ENCODE data around the gene DYNLT1. TPM values are rescaled to one million over a fixed set of nuclear protein-coding genes. Genes with fewer than 3 reads are reported as not detected.
"Not testable (repeated sequence)": the region's sequence is repeated elsewhere in the genome, so short reads cannot be mapped to it uniquely, and the experiment has no call there.

The DYNLT1 gene
- total RNA-seq, 2 donors from 2014 or later, result 87.2 to 107 TPM

DNA sequence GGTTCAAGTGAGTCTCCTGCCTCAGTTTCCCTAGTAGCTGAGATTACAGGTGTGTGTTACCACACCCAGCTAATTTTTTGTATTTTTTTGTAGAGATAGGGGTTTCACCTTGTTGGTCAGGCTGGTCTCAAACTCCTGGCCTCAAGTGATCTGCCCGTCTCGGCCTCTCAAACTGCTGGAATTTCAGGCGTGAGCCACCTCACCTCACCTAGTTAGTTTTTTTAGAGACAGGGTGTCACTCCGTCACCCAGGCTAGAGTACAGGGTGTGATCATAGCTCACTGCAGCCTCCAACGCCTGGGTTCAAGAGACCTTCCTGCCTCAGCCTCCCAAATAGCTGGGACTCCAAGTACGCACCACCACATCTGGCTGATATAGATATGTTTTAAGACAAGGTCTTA is 28.2 kb upstream of the DYNLT1 start:
- Mint-ChIP-seq H3K27me3 (no peaks in the 10 kb centered on the region), H3K4me1 (peaks cover 7% of the 10 kb centered on the region), H3K4me3 (no peak overlapping the region), H3K36me3 (ENCODE audit: low read depth) (peaks cover 15% of the 10 kb centered on the region), H3K27ac (no peak overlapping the region)
- no peak for DNase-seq
- H3K9me3 ChIP-seq (ENCODE audit: control insufficient read depth, low read length, poor library complexity, severe bottlenecking), result no peaks in the 10 kb centered on the region
- ATAC-seq, result no peak

DNA sequence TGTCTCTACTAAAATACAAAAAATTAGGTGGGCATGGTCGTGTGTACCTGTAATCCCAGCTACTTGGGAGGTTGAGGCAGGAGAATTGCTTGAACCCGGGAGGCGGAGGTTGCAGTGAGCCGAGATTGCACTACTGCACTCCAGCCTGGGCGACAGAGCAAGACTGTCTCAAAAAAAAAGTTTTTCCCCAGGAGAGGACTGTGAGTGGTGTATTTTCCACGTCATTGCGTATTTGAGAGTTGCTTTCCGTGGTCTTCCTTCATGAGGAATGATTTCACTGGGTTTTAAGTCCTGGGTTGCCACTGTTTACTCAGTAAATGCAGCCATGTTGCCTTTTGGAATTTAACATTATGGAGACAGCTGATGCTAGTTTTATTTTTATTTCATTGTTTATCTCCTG is 27.6 kb upstream of the DYNLT1 start:
- not testable (repeated sequence) for DNase-seq; H3K27me3 Mint-ChIP-seq; H3K9me3 ChIP-seq (ENCODE audit: control insufficient read depth, low read length, poor library complexity, severe bottlenecking); H3K4me1 Mint-ChIP-seq; H3K27ac Mint-ChIP-seq; ATAC-seq; H3K4me3 Mint-ChIP-seq
- peaks cover 15% of the 10 kb centered on the region for H3K36me3 Mint-ChIP-seq (ENCODE audit: low read depth)

DNA sequence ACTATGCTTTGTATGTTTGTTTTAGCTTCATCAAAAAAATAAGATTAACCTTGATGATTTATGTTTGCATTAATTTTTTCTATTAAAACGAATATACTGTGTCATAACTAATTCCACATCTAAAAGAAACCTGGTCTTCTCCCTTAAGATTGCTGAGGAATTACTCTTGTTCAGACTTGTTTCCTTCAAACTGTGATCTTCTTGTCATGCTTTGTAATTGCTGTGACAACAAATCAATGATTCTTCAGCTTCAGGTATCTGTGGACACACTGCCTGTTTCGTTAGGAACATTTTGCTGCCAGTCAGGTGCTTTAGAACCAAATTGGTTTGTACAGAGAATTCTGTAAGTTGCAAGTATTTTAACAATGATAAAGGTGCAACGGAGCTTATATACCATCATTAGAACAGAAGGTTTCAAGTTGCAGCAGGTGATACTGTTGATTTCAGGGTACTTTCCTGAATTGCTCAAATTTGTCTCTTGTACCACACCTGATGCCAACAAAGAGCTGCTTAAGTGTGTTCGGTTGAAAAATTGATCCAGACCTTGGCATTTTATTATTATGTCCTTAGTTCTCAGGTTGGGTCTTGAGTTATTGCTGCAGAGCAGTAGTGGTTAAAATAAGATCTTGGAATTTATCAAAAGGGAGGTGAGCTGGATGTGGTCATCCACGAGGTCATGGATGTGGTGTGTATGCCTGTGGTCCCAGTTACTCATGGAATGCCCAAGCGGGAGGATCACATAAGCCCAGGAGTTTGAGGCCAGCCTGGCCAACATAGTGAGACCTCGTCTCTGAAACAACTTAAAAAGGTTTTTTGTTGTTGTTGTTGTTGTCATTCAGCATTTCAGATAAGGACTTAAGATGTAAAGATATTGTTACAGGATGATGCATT is 24.8 kb upstream of the DYNLT1 start:
- H3K27ac Mint-ChIP-seq, result peak overlapping the region; percentile 77
- DNase-seq (no peak), ATAC-seq (no peak)
- no peaks in the 10 kb centered on the region for H3K9me3 ChIP-seq (ENCODE audit: control insufficient read depth, low read length, poor library complexity, severe bottlenecking)
- H3K27me3 Mint-ChIP-seq, result no peaks in the 10 kb centered on the region
- H3K4me1 Mint-ChIP-seq, result peaks cover 7% of the 10 kb centered on the region
- H3K4me3 Mint-ChIP-seq, result peak overlapping the region; percentile 36
- peaks cover 14% of the 10 kb centered on the region for H3K36me3 Mint-ChIP-seq (ENCODE audit: low read depth)

DNA sequence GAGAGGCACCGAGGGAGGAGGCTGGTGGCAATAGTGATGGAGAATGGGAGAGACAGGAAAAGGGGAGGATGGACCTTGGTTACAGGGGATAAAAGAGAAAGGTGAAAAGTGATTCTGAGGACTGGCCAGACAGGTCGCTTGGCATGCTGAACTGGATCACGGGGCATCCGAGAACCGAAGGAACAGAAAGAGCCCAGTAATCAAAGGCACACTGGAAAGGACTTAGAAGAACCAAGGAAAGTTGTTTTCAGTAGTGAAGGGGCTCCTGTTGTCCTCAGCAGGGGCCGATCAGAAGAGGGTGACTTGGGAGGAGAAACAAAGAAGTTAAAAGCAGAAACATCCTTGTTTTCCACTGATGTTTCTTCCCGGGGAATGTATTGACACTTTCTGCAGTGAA is 24.2 kb upstream of the DYNLT1 start:
- H3K9me3 ChIP-seq (ENCODE audit: control insufficient read depth, low read length, poor library complexity, severe bottlenecking), result no peaks in the 10 kb centered on the region
- Mint-ChIP-seq H3K36me3 (ENCODE audit: low read depth) (peaks cover 9% of the 10 kb centered on the region), H3K27ac (peak overlapping the region; percentile 77), H3K4me3 (no peak overlapping the region), H3K4me1 (peaks cover 5% of the 10 kb centered on the region), H3K27me3 (no peaks in the 10 kb centered on the region)
- ATAC-seq (no peak), DNase-seq (no peak)

DNA sequence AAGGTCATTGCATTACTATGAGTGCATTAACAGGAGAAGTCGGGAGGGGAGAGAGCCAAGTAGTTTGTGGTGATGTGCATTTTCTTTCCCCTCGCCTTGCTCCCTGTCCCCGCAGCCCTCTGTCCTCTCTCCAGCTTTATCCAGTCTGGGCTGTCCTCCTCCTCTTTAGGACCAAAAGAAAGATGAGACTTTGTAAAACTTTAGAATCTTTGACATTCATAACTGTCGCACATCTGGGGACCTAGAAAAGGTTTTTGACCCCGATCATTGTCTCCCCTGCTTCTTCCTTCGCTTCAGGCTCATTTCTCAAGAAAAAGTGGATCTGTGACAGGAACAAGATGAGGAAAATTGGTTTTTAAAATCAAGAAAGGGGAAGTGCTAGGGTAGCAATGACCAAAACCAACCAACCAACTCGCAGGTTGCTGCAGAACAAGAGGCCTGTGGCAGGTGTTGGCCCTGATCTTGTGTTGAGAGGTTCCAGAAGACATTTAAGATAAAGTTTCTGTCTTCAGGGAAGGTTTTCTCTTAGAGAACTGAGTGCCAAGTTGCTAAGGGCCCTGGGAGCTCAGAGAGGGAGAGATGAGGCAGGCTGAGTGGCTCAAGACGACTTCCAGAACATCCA is 22.9 kb upstream of the DYNLT1 start:
- DNase-seq (no peak), ATAC-seq (no peak)
- no peaks in the 10 kb centered on the region for H3K27me3 Mint-ChIP-seq
- peaks cover 9% of the 10 kb centered on the region for H3K36me3 Mint-ChIP-seq (ENCODE audit: low read depth)
- H3K4me3 Mint-ChIP-seq, result no peak overlapping the region
- H3K9me3 ChIP-seq (ENCODE audit: control insufficient read depth, low read length, poor library complexity, severe bottlenecking), result no peaks in the 10 kb centered on the region
- peak overlapping the region; percentile 77 for H3K27ac Mint-ChIP-seq
- H3K4me1 Mint-ChIP-seq, result peaks cover 8% of the 10 kb centered on the region

DNA sequence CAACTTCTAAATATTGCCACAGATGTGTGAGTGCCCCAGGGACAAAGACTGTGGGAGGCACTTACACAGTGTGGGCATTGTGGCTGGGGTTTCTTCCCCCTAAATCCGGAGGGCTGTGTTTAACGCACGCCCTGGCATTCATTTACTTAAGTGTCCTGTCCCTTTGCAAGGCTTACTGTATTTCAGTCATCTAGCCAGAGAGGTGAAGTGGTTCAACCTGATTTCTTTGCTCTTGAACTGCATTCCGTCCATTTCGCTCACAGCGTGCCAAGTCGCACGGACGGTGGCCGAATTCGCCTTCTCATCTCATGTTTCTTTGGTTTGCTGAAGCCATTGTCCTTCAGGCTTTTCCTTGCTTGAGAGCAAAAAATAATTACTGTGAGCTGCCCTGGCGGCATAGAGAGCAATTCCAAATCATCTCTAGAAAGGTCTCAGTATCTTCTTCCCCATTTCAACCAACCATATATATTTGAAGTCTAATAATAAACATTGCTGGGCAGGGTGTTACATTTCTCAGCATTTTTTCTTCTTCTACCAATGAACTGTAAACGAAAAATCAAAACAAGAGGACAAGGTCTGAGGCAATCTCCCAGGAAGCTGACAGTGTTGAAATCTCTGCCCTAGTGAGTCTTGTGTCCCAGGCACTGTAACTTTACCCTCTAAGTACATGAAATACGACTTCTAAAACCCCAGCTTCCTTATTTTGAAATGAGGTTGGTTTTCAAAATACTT is 22.3 kb upstream of the DYNLT1 start:
- H3K9me3 ChIP-seq (ENCODE audit: control insufficient read depth, low read length, poor library complexity, severe bottlenecking), result no peaks in the 10 kb centered on the region
- Mint-ChIP-seq H3K36me3 (ENCODE audit: low read depth) (peaks cover 9% of the 10 kb centered on the region), H3K27me3 (no peaks in the 10 kb centered on the region), H3K4me1 (peaks cover 8% of the 10 kb centered on the region), H3K27ac (peak overlapping the region; percentile 21), H3K4me3 (no peak overlapping the region)
- no peak for DNase-seq
- peak; percentile 39 for ATAC-seq

DNA sequence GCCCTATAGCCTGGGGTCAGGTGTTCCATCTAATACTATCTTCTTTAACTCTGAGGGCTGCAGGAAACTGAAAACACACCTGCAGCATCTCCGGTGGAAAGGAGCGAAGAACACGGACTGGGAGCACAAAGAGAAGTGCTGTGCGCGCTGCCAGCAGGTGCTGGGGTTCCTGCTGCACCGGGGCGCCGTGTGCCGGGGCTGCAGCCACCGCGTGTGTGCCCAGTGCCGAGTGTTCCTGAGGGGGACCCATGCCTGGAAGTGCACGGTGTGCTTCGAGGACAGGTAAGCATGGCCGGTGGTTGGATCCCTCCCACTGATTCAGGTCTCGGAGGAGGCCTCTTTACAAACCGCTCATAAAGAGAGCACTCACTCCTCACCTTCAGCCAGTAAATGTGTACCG is 20.8 kb upstream of the DYNLT1 start:
- no peak overlapping the region for H3K27ac Mint-ChIP-seq

DNA sequence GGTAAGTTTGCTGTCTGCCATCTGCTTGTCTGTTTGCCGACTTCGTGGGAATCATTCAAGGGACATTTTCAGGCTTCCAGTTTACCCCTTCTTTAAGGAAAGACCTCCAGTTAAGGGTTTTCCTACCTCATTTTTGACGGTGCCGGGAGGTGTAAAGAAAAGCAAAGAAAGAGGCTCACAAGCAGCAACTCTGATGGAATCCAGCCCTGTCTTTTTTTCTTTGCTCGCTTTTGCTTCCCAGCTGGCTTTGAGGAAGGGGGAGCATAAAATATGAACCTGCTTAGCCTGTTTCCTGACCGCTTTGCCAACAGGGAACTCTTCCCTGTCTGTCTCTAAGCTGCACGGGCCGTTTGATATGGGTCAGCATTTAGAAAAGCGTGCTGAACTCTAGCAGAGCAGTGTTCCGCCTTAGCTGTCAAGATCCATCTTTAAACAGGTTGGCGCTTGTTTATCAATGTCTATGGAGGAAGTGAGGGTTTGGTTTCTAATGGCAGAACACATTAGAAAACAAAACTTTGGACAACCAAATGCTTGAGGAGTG is 19.2 kb upstream of the DYNLT1 start:
- Mint-ChIP-seq H3K4me3 (no peak overlapping the region), H3K27me3 (no peaks in the 10 kb centered on the region), H3K36me3 (ENCODE audit: low read depth) (peaks cover 6% of the 10 kb centered on the region), H3K4me1 (peaks cover 12% of the 10 kb centered on the region), H3K27ac (no peak overlapping the region)
- no peak for DNase-seq
- H3K9me3 ChIP-seq (ENCODE audit: control insufficient read depth, low read length, poor library complexity, severe bottlenecking), result no peaks in the 10 kb centered on the region
- no peak for ATAC-seq

More for the DNA sequence above, 20.8 kb upstream of the DYNLT1 start:
- H3K9me3 ChIP-seq (ENCODE audit: control insufficient read depth, low read length, poor library complexity, severe bottlenecking), result no peaks in the 10 kb centered on the region
- DNase-seq, result no peak
- H3K27me3 Mint-ChIP-seq, result no peaks in the 10 kb centered on the region
- peaks cover 9% of the 10 kb centered on the region for H3K36me3 Mint-ChIP-seq (ENCODE audit: low read depth)
- peaks cover 12% of the 10 kb centered on the region for H3K4me1 Mint-ChIP-seq
- H3K4me3 Mint-ChIP-seq, result no peak overlapping the region
- ATAC-seq, result no peak

DNA sequence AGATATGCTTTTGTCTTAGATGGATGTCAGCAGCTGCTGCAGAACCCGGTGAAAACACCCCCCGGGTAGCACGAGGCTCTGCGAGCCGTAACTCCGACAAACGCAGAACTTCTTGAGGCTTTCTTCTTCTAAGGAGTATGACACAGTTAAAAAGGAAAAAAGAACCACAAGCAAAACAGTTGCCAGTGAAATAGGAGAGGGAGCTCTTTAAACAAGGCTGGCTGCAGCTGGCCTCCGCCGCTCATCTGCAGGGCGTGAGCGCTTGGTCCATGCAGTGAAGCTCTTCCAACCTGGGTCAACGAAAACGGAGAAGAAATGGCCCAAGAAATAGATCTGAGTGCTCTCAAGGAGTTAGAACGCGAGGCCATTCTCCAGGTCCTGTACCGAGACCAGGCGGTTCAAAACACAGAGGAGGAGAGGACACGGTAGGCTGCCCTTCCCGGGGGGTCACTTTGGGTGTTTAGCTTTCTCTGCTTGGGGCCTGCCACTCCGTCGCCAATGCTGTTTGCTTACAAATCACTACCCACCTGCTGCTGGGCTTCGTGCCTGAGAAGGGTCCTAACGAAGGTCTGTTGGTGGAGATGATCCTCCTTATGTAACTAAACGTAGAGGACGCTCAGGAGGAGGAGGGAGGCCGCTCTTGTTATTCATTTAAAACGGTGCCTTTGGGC is 18.5 kb upstream of the DYNLT1 start:
- DNase-seq (no peak), ATAC-seq (no peak)
- Mint-ChIP-seq H3K27ac (peak overlapping the region; percentile 77), H3K27me3 (no peaks in the 10 kb centered on the region), H3K4me1 (peaks cover 9% of the 10 kb centered on the region), H3K4me3 (no peak overlapping the region), H3K36me3 (ENCODE audit: low read depth) (peaks cover 3% of the 10 kb centered on the region)
- H3K9me3 ChIP-seq (ENCODE audit: control insufficient read depth, low read length, poor library complexity, severe bottlenecking), result no peaks in the 10 kb centered on the region

DNA sequence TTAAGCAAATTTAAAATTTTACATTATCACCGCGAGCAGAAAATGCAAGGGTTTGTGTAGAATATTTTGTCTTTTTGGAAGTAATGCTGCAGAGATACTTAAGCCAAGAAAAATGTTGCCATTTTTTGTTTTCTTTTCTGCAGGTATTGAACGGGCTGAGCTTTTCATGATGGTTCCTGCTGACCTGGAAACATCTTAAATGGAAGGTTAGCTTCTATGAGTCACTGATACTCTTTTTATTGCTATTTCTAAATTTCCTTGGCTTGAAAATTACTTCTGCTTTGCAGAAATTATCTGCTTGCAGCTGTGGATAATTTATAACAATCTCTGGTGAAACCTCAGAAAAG is 18.0 kb upstream of the DYNLT1 start:
- Mint-ChIP-seq H3K4me1 (peaks cover 9% of the 10 kb centered on the region), H3K36me3 (ENCODE audit: low read depth) (peaks cover 3% of the 10 kb centered on the region), H3K27ac (peak overlapping the region; percentile 77), H3K27me3 (no peaks in the 10 kb centered on the region), H3K4me3 (no peak overlapping the region)
- DNase-seq, result no peak
- no peaks in the 10 kb centered on the region for H3K9me3 ChIP-seq (ENCODE audit: control insufficient read depth, low read length, poor library complexity, severe bottlenecking)
- ATAC-seq, result no peak

DNA sequence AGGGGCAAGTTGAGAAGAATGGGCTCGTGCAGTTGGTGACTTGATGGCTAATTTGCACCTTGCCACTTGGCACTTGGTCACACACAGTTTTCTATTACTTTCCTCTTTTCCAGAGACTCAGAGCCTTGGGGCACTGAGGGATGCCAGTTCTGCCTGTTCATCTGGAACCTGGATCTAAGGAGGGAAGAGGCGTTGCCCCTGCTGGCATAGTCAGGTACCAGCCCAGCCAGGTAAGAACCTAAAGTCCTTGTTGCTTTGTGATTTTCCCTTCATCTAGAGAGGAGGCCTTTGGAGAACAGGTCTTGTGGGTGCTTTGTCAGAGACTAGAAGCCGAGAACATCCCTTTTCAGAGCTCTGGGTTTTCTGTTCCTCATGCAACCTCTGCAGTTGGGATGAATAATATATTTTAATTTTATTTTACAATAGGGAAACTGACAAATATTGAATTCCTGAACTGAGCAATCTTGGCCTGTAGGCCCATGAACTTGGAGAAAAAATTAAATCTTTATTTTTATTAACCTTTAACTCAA is 16.7 kb upstream of the DYNLT1 start:
- peak overlapping the region; percentile 78 for H3K27ac Mint-ChIP-seq
- H3K4me3 Mint-ChIP-seq, result no peak overlapping the region
- H3K27me3 Mint-ChIP-seq, result no peaks in the 10 kb centered on the region
- no peak for ATAC-seq
- H3K36me3 Mint-ChIP-seq (ENCODE audit: low read depth), result peaks cover 3% of the 10 kb centered on the region
- DNase-seq, result no peak
- H3K4me1 Mint-ChIP-seq, result peaks cover 13% of the 10 kb centered on the region
- no peaks in the 10 kb centered on the region for H3K9me3 ChIP-seq (ENCODE audit: control insufficient read depth, low read length, poor library complexity, severe bottlenecking)

DNA sequence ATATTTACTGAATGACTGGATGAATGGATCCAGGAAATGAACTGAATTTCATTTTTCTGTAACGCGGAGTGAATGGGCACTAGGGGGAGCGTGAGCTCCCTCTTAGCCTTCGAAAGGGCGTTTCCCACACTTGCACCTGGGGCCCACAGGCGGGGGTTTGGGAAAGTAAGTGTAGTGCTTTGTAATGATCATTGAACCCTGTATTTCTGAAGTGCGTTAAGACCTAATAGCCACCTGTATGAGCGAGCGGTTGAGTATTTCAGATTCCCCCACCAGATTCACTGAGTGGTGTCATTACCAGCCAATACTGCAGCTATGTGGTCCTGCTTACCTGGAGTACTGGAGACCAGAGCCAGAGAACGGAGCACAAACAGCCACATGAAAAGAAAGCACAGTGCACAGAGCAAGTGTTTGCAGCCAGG is 15.8 kb upstream of the DYNLT1 start:
- H3K9me3 ChIP-seq (ENCODE audit: control insufficient read depth, low read length, poor library complexity, severe bottlenecking), result no peaks in the 10 kb centered on the region
- no peaks in the 10 kb centered on the region for H3K27me3 Mint-ChIP-seq
- peaks cover 3% of the 10 kb centered on the region for H3K36me3 Mint-ChIP-seq (ENCODE audit: low read depth)
- peaks cover 22% of the 10 kb centered on the region for H3K4me1 Mint-ChIP-seq
- peak overlapping the region; percentile 78 for H3K27ac Mint-ChIP-seq
- no peak overlapping the region for H3K4me3 Mint-ChIP-seq
- ATAC-seq, result peak; percentile 86
- DNase-seq, result peak; percentile 19 to 35 (median 20)

Measured in T-helper 17 cell (primary cell).